Spleen (tissue), 11 donors: Measurements from ENCODE around the gene NUTF2. TPM values are rescaled to one million over a fixed set of nuclear protein-coding genes. Genes with fewer than 3 reads are reported as not detected.
A peak's percentile ranks its signal among the peaks of the same experiment; 100 is the strongest.

Experiments
- DNase-seq: peaks from one replicate; pipeline ENCODE4 v3.0.0-alpha.2; 2020
- H3K27ac ChIP-seq, 8 donors: fragments of 200-600 bp; sonication (generic) in 7 of 8; 1 replicate in 4 of 8; 2 replicates in 4 of 8; pipeline versions ENCODE4 v1.5.0 to v1.8.0; 2016 to 2021; ENCODE audit warnings: inconsistent platforms in 4 of 8, mild to moderate bottlenecking in 4 of 8, moderate library complexity in 1 of 8
- H3K27me3 ChIP-seq, 7 donors: fragments of 200-600 bp; sonication (generic) in 6 of 7; replicated peaks in 1 of 7; 1 replicate in 4 of 7; 2 replicates in 3 of 7; pipeline versions ENCODE4 v1.5.0 to v1.8.0; 2016 to 2021; ENCODE audit warnings: inconsistent platforms in 3 of 7, mild to moderate bottlenecking in 1 of 7
- H3K36me3 ChIP-seq, 6 donors: fragments of 200-600 bp; sonication (generic) in 5 of 6; 1 replicate in 4 of 6; 2 replicates in 2 of 6; pipeline versions ENCODE4 v1.5.0 to v1.8.0; 2016 to 2021; ENCODE audit warnings: inconsistent platforms in 2 of 6
- H3K4me1 ChIP-seq, 6 donors: fragments of 200-600 bp; sonication (generic) in 5 of 6; 1 replicate in 3 of 6; 2 replicates in 3 of 6; pipeline versions ENCODE4 v1.5.0 to v1.8.0; 2016 to 2021; ENCODE audit warnings: inconsistent platforms in 3 of 6
- H3K4me3 ChIP-seq, 8 donors: fragments of 200-600 bp; sonication (generic) in 7 of 8; 1 replicate in 4 of 8; 2 replicates in 4 of 8; pipeline versions ENCODE4 v1.5.0 to v1.8.0; 2016 to 2021; ENCODE audit warnings: inconsistent platforms in 4 of 8, mild to moderate bottlenecking in 4 of 8, moderate library complexity in 2 of 8
- H3K9me3 ChIP-seq, 8 donors: fragments of 200-600 bp; sonication (generic) in 7 of 8; 1 replicate in 4 of 8; 2 replicates in 4 of 8; pipeline versions ENCODE4 v1.5.0 to v1.8.0; 2016 to 2021; ENCODE audit warnings: inconsistent platforms in 4 of 8
- CTCF ChIP-seq, 11 experiments: fragments of 200-600 bp in 7 of 11; fragments of 450-650 bp in 4 of 11; sonication (generic) in 4 of 11; IDR thresholded peaks in 8 of 11; conservative IDR thresholded peaks in 3 of 11; 1 replicate in 7 of 11; 2 replicates in 4 of 11; pipeline versions ENCODE4 v1.4.0 to v1.8.0; 2016 to 2021; ENCODE audit warnings: antibody characterized with exemption in 11 of 11, inconsistent platforms in 4 of 11, mild to moderate bottlenecking in 1 of 11
- POLR2A ChIP-seq, 3 donors: fragments of 450-650 bp; IDR thresholded peaks; one replicate each; pipeline ENCODE4 v1.5.1; 2017; ENCODE audit warnings: antibody characterized with exemption in 3 of 3, mild to moderate bottlenecking in 1 of 3
- POLR2AphosphoS5 ChIP-seq, 3 donors: sonication (generic); formaldehyde crosslinking; IDR thresholded peaks; one replicate each; pipeline ENCODE4 v1.5.1; 2017; ENCODE audit warnings: antibody characterized with exemption in 3 of 3
- WGBS, 5 donors: extraction: QIAGEN DNeasy Blood & Tissue Kit in 3 of 5; methylation state at CpG; one replicate each; pipeline versions ENCODE4 v1.1.5 to v1.1.7; 2013 to 2018; 5-methylcytosine and 5-hydroxymethylcytosine counted together
- intact Hi-C: fragments of 100-400 bp; cut with DNase I; formaldehyde crosslinking; loops from one replicate; pipeline ENCODE4 v1.15.0; 2023; ENCODE audit warnings: low total_unique reads
- polyA plus RNA-seq, 3 donors: library from polyadenylated mRNA; stranded (reverse); fragments of 200-250 nt; gene quantifications; one replicate each; pipeline ENCODE4 v1.2.1, GENCODE V29; 2013
- total RNA-seq, 7 donors: library from RNA; depleted of rRNA in 3 of 7; stranded (reverse); fragments of >200 nt in 3 of 7; fragmentation: NEBNext Ultra II Directional in 4 of 7; extraction: Animal tissue kit (Norgen Biotek cat#: 25700) in 4 of 7; gene quantifications; one replicate each; pipeline versions ENCODE4 v1.1.0 to v1.2.1, GENCODE V29; 2016 to 2021
- donor health status: healthy with polysubstance abuse.
- donor health status: DM: no; HTN: no; CAD: no; lungs with moderate emphysema.
- donor health status: DM: no; HTN: no; CAD: no.
- donor health status: Bipolar disorder and iron deficiency.
- donor health status: healthy.
- donor health status: DM: no; HTN: no; CAD: no.
- donor health status: DM: yes; HTN: yes; CAD: no.

NUTF2 gene
- total and polyA plus RNA-seq, 10 donors: 38.8 to 116 (median 52.6) TPM

- intact Hi-C loops: no loop called here
- no peak for TF ChIP-seq POLR2AphosphoS5 (IDR thresholded peaks at IDR 0.05)
- no peak for TF ChIP-seq CTCF (IDR thresholded peaks at IDR 0.05 in 8 of 11, conservative IDR thresholded peaks at IDR 0.05 in 3 of 11)
- no peak for TF ChIP-seq POLR2A (IDR thresholded peaks at IDR 0.05)
- DNase-seq: no peak
- Histone ChIP-seq H3K27me3 (no peaks in the 10 kb centered on the region), H3K4me1 (peaks cover 29 to 60% (median 43%) of the 10 kb centered on the region in 6 donors), H3K27ac (peak overlapping the region in 1 of 8 donors; percentile 92), H3K4me3 (peak overlapping the region in 6 of 8 donors; percentile 93 to 99 (median 98)), H3K9me3 (no peaks in the 10 kb centered on the region), H3K36me3 (peaks cover 7 to 64% (median 51%) of the 10 kb centered on the region in 6 donors)
- 76 to 88% (median 83%) methylated on average over 3 of the region's 3 CpGs for WGBS, 5 donors
Measured at GRCh38 chr16:67874372-67874771, 27.6 kb downstream of the NUTF2 start.

- WGBS, 5 donors: 94 to 97% (median 97%) methylated on average over 8 to 11 of the region's 11 CpGs
- H3K27ac ChIP-seq: no peak overlapping the region
- peaks cover 7 to 67% (median 60%) of the 10 kb centered on the region in 6 donors for H3K36me3 ChIP-seq
- H3K27me3 ChIP-seq: no peaks in the 10 kb centered on the region
- H3K4me3 ChIP-seq: no peak overlapping the region
- no peaks in the 10 kb centered on the region for H3K9me3 ChIP-seq
- no peak for TF ChIP-seq POLR2AphosphoS5 (IDR thresholded peaks at IDR 0.05)
- TF ChIP-seq CTCF (IDR thresholded peaks at IDR 0.05 in 8 of 11, conservative IDR thresholded peaks at IDR 0.05 in 3 of 11): no peak
- TF ChIP-seq POLR2A (IDR thresholded peaks at IDR 0.05): no peak
- peaks cover 29 to 51% (median 40%) of the 10 kb centered on the region in 6 donors for H3K4me1 ChIP-seq
- intact Hi-C loops: no loop called here
- no peak for DNase-seq
Measured at GRCh38 chr16:67877064-67877463, 30.3 kb downstream of the NUTF2 start.

GRCh38 chr16:67878232-67878631 is 31.5 kb downstream of the NUTF2 start:
- peaks cover 24 to 41% (median 34%) of the 10 kb centered on the region in 6 donors for H3K4me1 ChIP-seq
- intact Hi-C loops: no loop called here
- no peaks in the 10 kb centered on the region for H3K9me3 ChIP-seq
- TF ChIP-seq CTCF (IDR thresholded peaks at IDR 0.05 in 8 of 11, conservative IDR thresholded peaks at IDR 0.05 in 3 of 11): no peak
- no peak for TF ChIP-seq POLR2AphosphoS5 (IDR thresholded peaks at IDR 0.05)
- TF ChIP-seq POLR2A (IDR thresholded peaks at IDR 0.05): no peak
- no peaks in the 10 kb centered on the region for H3K27me3 ChIP-seq
- no peak overlapping the region for H3K27ac ChIP-seq
- no peak overlapping the region for H3K4me3 ChIP-seq
- H3K36me3 ChIP-seq: peaks cover 7 to 79% (median 72%) of the 10 kb centered on the region in 6 donors
- WGBS, 5 donors: 91 to 98% (median 94%) methylated on average over 4 to 6 of the region's 6 CpGs
- no peak for DNase-seq

GRCh38 chr16:67878846-67879245 is 32.1 kb downstream of the NUTF2 start:
- no peak overlapping the region for H3K27ac ChIP-seq
- intact Hi-C loops: no loop called here
- no peak overlapping the region for H3K4me3 ChIP-seq
- H3K36me3 ChIP-seq: peaks cover 7 to 85% (median 78%) of the 10 kb centered on the region in 6 donors
- H3K4me1 ChIP-seq: peaks cover 19 to 41% (median 29%) of the 10 kb centered on the region in 6 donors
- TF ChIP-seq POLR2AphosphoS5 (IDR thresholded peaks at IDR 0.05): no peak
- no peak for TF ChIP-seq POLR2A (IDR thresholded peaks at IDR 0.05)
- no peak for TF ChIP-seq CTCF (IDR thresholded peaks at IDR 0.05 in 8 of 11, conservative IDR thresholded peaks at IDR 0.05 in 3 of 11)
- no peaks in the 10 kb centered on the region for H3K27me3 ChIP-seq
- no peak for DNase-seq
- 95 to 100% (median 97%) methylated on average over 5 to 9 of the region's 9 CpGs for whole genome bisulfite sequencing, 5 donors
- no peaks in the 10 kb centered on the region for H3K9me3 ChIP-seq
